ENCODE results near the gene CDYL.

The CDYL gene

GRCh38 chr6:4983322-4983721 lies 207.1 kb downstream of the CDYL start:
- TF ChIP-seq CTCF (conservative IDR thresholded peaks at IDR 0.05; ENCODE audit: low read depth, low read length), result no peak
- DNase-seq (ENCODE audit: low read depth), result no peak
- no peak overlapping the region for H3K4me3 ChIP-seq (ENCODE audit: low read length)

DNA sequence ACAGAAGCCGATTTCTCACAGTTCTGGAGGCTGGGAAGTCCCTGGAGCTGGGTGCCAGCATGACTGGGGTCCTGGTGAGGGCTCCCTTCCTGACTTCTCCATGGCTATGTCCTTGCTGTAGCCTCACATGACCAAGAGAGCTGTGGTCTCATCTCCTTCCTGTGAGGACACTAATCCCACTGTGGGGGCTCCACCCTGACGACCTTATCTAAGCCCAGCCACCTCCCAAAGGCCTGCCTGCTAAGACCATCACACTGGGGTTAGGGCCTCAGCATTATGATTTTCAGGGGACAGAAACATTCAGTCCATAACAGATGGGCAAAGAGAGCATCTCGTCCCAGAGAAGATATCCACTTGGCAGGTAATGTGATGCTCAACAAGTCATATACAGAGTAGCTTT lies 210.8 kb downstream of the CDYL start:
- TF ChIP-seq CTCF (conservative IDR thresholded peaks at IDR 0.05; ENCODE audit: low read depth, low read length), result no peak
- DNase-seq (ENCODE audit: low read depth), result no peak
- no peak overlapping the region for H3K4me3 ChIP-seq (ENCODE audit: low read length)

GRCh38 chr6:4987432-4987831 lies 211.2 kb downstream of the CDYL start:
- TF ChIP-seq CTCF (conservative IDR thresholded peaks at IDR 0.05; ENCODE audit: low read depth, low read length), result no peak
- DNase-seq (ENCODE audit: low read depth), result no peak
- no peak overlapping the region for H3K4me3 ChIP-seq (ENCODE audit: low read length)

DNA sequence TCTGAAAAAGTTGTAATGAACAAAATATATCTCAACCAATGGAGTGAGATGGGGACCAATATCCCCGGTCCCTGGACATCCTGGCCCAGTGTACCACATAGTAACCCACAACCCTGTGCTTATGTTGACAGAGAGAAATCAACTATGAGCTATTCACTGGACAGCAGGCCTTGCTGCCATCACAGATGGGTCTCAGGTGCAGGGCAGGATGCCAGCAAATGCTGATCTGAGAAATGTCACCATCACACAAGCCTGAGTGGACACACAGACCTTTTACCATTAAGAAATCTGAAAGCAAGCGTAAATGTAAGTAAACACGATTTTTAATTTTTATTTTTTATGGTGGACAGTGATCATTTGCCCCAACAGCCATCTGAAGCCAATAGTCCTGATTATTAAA lies 218.5 kb downstream of the CDYL start:
- no peak overlapping the region for H3K4me3 ChIP-seq (ENCODE audit: low read length)
- DNase-seq (ENCODE audit: low read depth), result no peak
- TF ChIP-seq CTCF (conservative IDR thresholded peaks at IDR 0.05; ENCODE audit: low read depth, low read length), result no peak

GRCh38 chr6:4997862-4998261 lies 221.7 kb downstream of the CDYL start:
- H3K4me3 ChIP-seq (ENCODE audit: low read length), result no peak overlapping the region
- no peak for TF ChIP-seq CTCF (conservative IDR thresholded peaks at IDR 0.05; ENCODE audit: low read depth, low read length)
- no peak for DNase-seq (ENCODE audit: low read depth)

- no peak for DNase-seq (ENCODE audit: low read depth)
- no peak overlapping the region for H3K4me3 ChIP-seq (ENCODE audit: low read length)
- no peak for TF ChIP-seq CTCF (conservative IDR thresholded peaks at IDR 0.05; ENCODE audit: low read depth, low read length)
Observed at GRCh38 chr6:4999586-4999985, 223.4 kb downstream of the CDYL start.

DNA sequence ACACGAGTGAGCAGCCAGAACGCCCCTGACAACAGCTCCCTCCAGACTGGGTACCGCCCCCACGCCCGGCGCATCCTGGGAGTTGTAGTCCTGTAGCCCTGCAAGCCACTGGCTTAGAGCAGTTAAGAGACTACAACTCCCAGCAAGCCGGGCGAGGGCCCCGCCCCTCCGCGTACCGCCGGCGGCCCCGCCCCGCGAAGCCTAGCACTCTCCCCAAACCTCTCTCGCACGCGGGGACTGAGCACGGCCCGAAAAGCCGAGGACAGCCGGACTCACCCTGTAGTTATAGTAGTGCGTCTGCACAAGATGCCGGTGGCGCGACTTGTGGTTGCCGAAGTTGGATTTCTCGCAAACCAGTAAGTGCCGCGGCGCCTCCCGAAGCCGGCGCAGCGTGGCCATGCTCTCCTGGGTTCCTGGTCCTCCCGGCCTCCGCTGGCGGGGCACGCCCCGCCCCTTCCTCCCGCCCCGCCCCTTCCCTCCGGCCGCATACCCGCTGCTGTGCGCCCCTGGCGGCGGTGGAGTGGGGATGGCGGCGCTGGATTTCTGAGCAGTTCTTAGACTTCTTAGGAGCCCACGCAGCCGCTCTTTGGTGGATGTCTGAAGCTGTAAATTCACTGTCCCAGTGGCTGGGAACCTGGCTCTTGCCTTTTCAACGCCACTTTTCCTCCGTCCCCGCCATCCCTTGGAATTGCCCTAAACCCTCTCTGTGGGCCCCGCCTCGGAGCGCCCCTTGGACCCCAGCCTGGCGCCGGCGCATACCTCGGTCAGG lies 227.6 kb downstream of the CDYL start, which contains the start of gene RPP40:
Gene RPP40 (minus strand): TSS at position 434 of the 769 bp plus-strand sequence. CDS start 35 bp downstream, at position 399.
- H3K4me3 ChIP-seq (ENCODE audit: low read length), result peak within 1 kb of the TSS; percentile 79
- peak; percentile 77 for TF ChIP-seq CTCF (conservative IDR thresholded peaks at IDR 0.05; ENCODE audit: low read depth, low read length)
- DNase-seq (ENCODE audit: low read depth), result peak; percentile 86

All from retinal pigment epithelial cell (primary cell).